ENCODE data around the gene HTR3B. TPM values are rescaled to one million over a fixed set of nuclear protein-coding genes. Genes with fewer than 3 reads are reported as not detected.

Gene HTR3B, protein sequence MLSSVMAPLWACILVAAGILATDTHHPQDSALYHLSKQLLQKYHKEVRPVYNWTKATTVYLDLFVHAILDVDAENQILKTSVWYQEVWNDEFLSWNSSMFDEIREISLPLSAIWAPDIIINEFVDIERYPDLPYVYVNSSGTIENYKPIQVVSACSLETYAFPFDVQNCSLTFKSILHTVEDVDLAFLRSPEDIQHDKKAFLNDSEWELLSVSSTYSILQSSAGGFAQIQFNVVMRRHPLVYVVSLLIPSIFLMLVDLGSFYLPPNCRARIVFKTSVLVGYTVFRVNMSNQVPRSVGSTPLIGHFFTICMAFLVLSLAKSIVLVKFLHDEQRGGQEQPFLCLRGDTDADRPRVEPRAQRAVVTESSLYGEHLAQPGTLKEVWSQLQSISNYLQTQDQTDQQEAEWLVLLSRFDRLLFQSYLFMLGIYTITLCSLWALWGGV
- total RNA-seq (ENCODE audit: low replicate concordance), result not detected in 2 replicates

DNA sequence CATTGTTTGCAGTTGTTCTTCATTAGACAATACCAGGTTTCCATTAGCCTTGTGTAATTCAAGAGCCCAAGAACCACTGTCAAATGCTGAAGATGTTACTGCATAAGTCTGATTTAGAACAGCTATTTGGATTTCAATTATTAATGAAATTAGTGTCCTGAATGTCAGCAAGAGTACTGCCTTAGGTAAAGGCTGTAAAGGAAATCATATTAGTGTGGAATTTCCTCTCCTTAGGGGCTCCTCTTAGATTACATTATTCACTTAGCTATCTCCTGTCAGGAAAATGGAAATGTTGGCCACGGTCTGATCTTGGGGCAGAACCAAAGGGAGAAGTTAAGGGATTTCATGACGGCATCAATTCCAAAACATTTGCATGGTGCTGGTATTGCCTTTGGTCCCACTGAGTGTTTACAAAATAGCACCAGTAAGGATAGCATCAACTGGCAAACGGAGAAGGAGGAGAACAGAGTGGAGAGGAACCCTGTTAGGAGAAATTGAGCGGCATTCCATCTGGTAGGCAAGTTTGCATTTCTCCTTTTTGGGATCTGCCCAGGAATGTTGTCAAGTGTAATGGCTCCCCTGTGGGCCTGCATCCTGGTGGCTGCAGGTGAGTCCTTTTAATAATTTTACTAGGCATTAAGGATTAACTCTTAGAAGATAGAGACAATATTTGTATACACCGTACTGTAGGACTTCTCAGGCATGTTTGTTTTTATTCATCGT is at the start of gene HTR3B:
HTR3B (plus strand) TSS at position 418 of the 723 bp plus-strand sequence; CDS start at position 556, 138 bp downstream.

DNA sequence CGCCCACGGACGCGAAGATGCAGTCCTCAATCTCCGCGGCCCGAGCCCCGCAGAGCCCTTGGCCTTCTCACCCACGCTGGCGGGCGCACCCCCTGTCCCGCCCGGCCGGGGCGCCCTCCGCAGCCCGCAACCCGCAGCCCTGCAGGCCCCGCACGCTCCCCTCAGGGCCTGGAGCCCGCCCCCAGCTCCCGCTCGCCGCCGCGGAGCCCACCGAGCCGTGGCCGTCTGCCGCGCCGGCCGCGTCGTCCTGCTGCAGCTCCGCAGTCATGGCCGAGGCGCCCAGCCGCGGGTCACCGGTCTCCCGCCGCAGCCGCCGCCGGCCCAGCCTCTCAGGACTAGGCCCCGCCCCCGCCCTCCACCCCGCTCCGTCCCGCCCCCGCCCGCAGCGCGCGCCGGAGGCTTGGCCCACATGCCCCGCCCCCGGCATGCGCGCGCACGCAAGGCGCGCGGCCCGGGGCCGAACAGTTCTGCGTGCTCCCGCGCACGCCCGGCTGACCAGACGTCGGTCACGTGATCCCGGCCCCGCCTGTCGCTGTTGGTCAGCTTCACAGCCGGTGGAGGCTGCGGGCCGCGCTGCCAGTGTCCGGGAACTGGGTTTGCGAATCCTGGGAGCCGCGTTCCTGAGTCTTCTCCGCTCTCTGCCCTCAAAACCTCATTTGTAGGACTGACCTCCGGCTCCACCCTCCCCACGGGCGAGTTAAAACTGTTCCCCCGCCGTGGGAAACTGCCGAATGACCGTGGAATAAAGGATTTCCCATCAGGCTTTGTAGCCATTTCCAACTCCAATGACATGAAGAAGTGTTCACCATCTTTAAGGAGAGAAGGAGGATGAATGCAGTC is 29.1 kb upstream of the HTR3B start, which contains the start of gene USP28:
USP28 (minus strand) TSS at position 339 of the 840 bp plus-strand sequence; CDS start at position 268, 71 bp downstream.

DNA sequence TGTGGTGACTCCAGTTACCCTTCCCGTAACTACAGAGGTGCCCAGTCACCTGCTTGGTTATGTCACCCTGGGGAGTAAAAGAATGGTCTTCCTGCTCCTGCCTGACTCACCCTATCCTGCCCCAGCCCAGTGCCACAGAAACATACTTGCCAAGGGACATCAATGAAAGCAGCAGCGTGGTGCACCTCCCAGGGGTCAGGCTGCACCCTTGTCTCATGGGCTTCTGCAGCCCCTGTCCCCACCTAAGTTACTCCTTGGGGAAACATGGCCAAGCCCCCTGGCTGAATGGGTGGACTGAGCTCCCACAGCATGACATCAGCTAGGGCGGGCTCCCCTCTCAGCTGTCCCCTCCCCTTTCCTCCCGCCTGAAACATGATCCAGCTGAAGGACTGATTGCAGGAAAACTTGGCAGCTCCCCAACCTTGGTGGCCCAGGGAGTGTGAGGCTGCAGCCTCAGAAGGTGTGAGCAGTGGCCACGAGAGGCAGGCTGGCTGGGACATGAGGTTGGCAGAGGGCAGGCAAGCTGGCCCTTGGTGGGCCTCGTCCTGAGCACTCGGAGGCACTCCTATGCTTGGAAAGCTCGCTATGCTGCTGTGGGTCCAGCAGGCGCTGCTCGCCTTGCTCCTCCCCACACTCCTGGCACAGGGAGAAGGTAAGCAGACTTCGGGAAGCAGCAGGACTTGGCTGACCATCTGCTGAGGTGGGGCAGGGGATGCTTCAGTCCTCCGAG is 70.3 kb downstream of the HTR3B start, which contains the start of gene HTR3A:
HTR3A (plus strand) TSS at position 368 of the 730 bp plus-strand sequence; CDS start at position 586, 218 bp downstream.

Other genes starting within 250 kb of the HTR3B start
- 0.08 TPM in 1 of 2 replicates, not detected in the other for gene TMPRSS5, start 198.5 kb upstream of the HTR3B start, total RNA-seq (ENCODE audit: low replicate concordance)
- 11.1 and 16.2 TPM in 2 replicates for gene ZW10, start 131.1 kb upstream of the HTR3B start, total RNA-seq (ENCODE audit: low replicate concordance)
- not detected in 2 replicates for gene CLDN25, start 125.0 kb upstream of the HTR3B start, total RNA-seq (ENCODE audit: low replicate concordance)
- gene USP28, start 29.2 kb upstream of the HTR3B start, total RNA-seq (ENCODE audit: low replicate concordance), result 22.5 and 23.4 TPM in 2 replicates
- gene HTR3A, start 70.3 kb downstream of the HTR3B start, total RNA-seq (ENCODE audit: low replicate concordance), result not detected in 2 replicates
- 0.12 TPM in 1 of 2 replicates, not detected in the other for gene ZBTB16, start 154.9 kb downstream of the HTR3B start, total RNA-seq (ENCODE audit: low replicate concordance)